Heart left ventricle (tissue), 16 donors: Measurements from ENCODE around the gene LSP1. TPM values are rescaled to one million over a fixed set of nuclear protein-coding genes. Genes with fewer than 3 reads are reported as not detected.
"Not testable (repeated sequence)": the region's sequence is repeated elsewhere in the genome, so short reads cannot be mapped to it uniquely, and the experiment has no call there.

ENCODE experiments used
- ATAC-seq, 4 donors: fragments of 200-7000 bp; cut with Tn5 transposase; one replicate each; pipeline ENCODE4 v1.9.1; 2020 to 2022; ENCODE audit warnings: moderate library complexity in 4 of 4, mild to moderate bottlenecking in 3 of 4, moderate number of reproducible peaks in 1 of 4
- DNase-seq, 5 donors: peaks; one replicate each; pipeline ENCODE4 v3.0.0-alpha.2; 2020
- H3K27ac ChIP-seq, 12 donors: fragments of 200-600 bp; sonication (generic) in 4 of 12; one replicate each; pipeline versions ENCODE4 v1.5.0 to v1.8.0; 2016 to 2022; ENCODE audit warnings: mild to moderate bottlenecking in 2 of 12
- H3K27me3 ChIP-seq, 9 donors: fragments of 200-600 bp; sonication (generic) in 2 of 9; one replicate each; pipeline versions ENCODE4 v1.5.1 to v1.8.0; 2016 to 2022; ENCODE audit warnings: mild to moderate bottlenecking in 3 of 9
- H3K36me3 ChIP-seq, 9 donors: fragments of 200-600 bp; sonication (generic) in 2 of 9; one replicate each; pipeline versions ENCODE4 v1.5.0 to v1.8.0; 2018 to 2022; ENCODE audit warnings: mild to moderate bottlenecking in 2 of 9
- H3K4me1 ChIP-seq, 12 donors: fragments of 200-600 bp; sonication (generic) in 4 of 12; one replicate each; pipeline versions ENCODE4 v1.5.0 to v1.8.0; 2016 to 2022; ENCODE audit warnings: mild to moderate bottlenecking in 3 of 12
- H3K4me3 ChIP-seq, 12 donors: fragments of 200-600 bp; sonication (generic) in 4 of 12; one replicate each; pipeline versions ENCODE4 v1.5.0 to v1.8.0; 2017 to 2022; ENCODE audit warnings: mild to moderate bottlenecking in 9 of 12, moderate library complexity in 4 of 12
- H3K9me3 ChIP-seq, 12 donors: fragments of 200-600 bp; sonication (generic) in 4 of 12; one replicate each; pipeline versions ENCODE4 v1.5.0 to v1.8.0; 2016 to 2022; ENCODE audit warnings: mild to moderate bottlenecking in 1 of 12
- POLR2A ChIP-seq, 2 donors: fragments of 450-650 bp; IDR thresholded peaks; one replicate each; pipeline ENCODE4 v1.6.1; 2017; ENCODE audit warnings: antibody characterized with exemption in 2 of 2, mild to moderate bottlenecking in 2 of 2, moderate library complexity in 2 of 2
- WGBS, 4 donors: extraction: QIAGEN DNeasy Blood & Tissue Kit in 2 of 4; methylation state at CpG; one replicate each; pipeline versions ENCODE4 v1.1.5 to v1.1.7; 2013 to 2018; 5-methylcytosine and 5-hydroxymethylcytosine counted together
- intact Hi-C, 10 donors: fragments of 100-400 bp; cut with DNase I; formaldehyde crosslinking; loops; one replicate each; pipeline versions ENCODE4 v1.11.1 to v1.14.2; 2022
- microRNA-seq, 4 donors: library from miRNA; unstranded; fragments of <30 nt; microRNA quantifications; one replicate each; pipeline versions ENCODE4 to v1.2.0, GENCODE V29; 2017 to 2020
- polyA plus RNA-seq, 2 donors: library from polyadenylated mRNA; stranded (reverse); fragments of 200-250 nt; gene quantifications; one replicate each; pipeline ENCODE4 v1.2.3, GENCODE V29; 2013
- total RNA-seq, 9 donors: library from RNA; depleted of rRNA in 2 of 9; stranded (reverse); fragments of >200 nt in 2 of 9; fragmentation: NEBNext Ultra II Directional in 3 of 9; extraction: Animal tissue kit (Norgen Biotek cat#: 25700) in 3 of 9; gene quantifications; one replicate each; pipeline versions ENCODE4 v1.1.0 to v1.2.4, GENCODE V29; 2016 to 2023
- TF ChIP-seq, protein P1 (sequence below), 12 donors: fragments of 200-600 bp; sonication (generic) in 4 of 12; IDR thresholded peaks; one replicate each; pipeline versions ENCODE4 v1.5.0 to v1.8.0; 2018 to 2022; ENCODE audit warnings: antibody characterized with exemption in 12 of 12, mild to moderate bottlenecking in 5 of 12
- donor health status: ischemic (EF 13 %, LVEDD 7.1; RV severe dilation, severe dysfunction).
- donor health status: healthy with polysubstance abuse.
- donor health status: DM: no; HTN: yes; CAD: no.
- donor health status: DM: no; HTN: no; CAD: no.
- donor health status: ischemic (EF 25% LVEDD 6.9; RV normal size, moderate dysfunction).
- donor health status: ischemic (EF 25% LVEDD 5.7; RV mildly dilated, moderate dysfunction).
- donor health status: healthy.
- donor health status: DM: yes; HTN: yes; CAD: no.
- donor health status: ischemic (EF 35%, LVEDD 5.7; RV mildly dilated, moderate dysfunction).
- donor health status: nonischemic (EF 11% LVEDD 7.7; RV severe dilation, severe dysfunction).
- donor health status: DM: yes; HTN: yes; CAD: no.
- donor health status: PGD.
- donor health status: ischemic (EF 29% LVEDD 5.4; RV normal size, mild dysfunction).
- donor health status: nonischemic (EF 23%, LVEDD 6.1; RV moderate dilation, normal function).

The LSP1 gene
- total and polyA plus RNA-seq, 11 donors, result 10.0 to 86.8 (median 16.4) TPM

DNA sequence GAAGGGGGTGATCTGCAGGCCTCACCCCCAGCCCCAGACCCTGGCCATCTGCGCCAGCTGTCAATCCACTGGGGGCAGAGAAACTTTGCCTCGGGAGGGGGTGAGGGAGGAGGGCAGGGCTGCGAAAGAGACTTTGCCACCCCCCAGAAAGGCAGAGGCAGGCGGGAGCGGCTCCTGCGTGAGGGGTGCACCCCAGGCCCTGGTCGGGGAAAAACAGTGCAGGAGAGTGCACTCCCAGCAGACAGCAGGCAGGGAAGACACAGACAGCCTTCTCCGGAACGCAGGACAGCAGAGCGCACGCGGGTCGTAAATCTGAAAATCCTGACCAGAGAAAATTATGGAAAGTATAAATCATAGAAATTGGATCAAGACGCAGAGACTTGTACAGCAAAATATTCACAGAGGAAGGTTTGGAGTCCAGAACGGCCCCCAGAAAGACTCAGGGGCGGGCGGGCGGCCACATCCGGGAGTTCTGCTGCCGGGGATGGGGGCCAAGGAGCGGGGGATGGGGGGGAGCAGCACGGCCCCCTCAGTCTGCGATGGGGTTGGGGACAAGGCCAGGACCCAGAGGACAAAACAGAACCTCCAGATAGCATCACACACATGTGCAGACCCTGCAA, 86.2 kb downstream of the LSP1 start:
- no peaks in the 10 kb centered on the region for H3K27me3 ChIP-seq
- intact Hi-C loops, result loop anchor here in 6 of 10 donors (1.0 kb wide), 6 partner anchors 24 to 45 kb away; no protein-coding TSS in a partner anchor
- DNase-seq, result peak in 4 of 5 donors; percentile 37 to 51 (median 47)
- H3K4me3 ChIP-seq, result peak overlapping the region in 2 of 12 donors; percentile 5 to 17
- peak overlapping the region in 11 of 12 donors; percentile 24 to 79 (median 74) for H3K27ac ChIP-seq
- 28 to 44% (median 36%) methylated on average over 22 to 23 of the region's 23 CpGs for WGBS, 4 donors
- no peaks in the 10 kb centered on the region for H3K36me3 ChIP-seq
- ATAC-seq, result no peak
- H3K9me3 ChIP-seq, result no peaks in the 10 kb centered on the region
- TF ChIP-seq POLR2A (IDR thresholded peaks at IDR 0.05), result no peak
- TF ChIP-seq, protein P1, sequence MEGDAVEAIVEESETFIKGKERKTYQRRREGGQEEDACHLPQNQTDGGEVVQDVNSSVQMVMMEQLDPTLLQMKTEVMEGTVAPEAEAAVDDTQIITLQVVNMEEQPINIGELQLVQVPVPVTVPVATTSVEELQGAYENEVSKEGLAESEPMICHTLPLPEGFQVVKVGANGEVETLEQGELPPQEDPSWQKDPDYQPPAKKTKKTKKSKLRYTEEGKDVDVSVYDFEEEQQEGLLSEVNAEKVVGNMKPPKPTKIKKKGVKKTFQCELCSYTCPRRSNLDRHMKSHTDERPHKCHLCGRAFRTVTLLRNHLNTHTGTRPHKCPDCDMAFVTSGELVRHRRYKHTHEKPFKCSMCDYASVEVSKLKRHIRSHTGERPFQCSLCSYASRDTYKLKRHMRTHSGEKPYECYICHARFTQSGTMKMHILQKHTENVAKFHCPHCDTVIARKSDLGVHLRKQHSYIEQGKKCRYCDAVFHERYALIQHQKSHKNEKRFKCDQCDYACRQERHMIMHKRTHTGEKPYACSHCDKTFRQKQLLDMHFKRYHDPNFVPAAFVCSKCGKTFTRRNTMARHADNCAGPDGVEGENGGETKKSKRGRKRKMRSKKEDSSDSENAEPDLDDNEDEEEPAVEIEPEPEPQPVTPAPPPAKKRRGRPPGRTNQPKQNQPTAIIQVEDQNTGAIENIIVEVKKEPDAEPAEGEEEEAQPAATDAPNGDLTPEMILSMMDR (IDR thresholded peaks at IDR 0.05), result no peak
- peaks cover 0 to 25% (median 9%) of the 10 kb centered on the region in 12 donors for H3K4me1 ChIP-seq

GRCh38 chr11:1939788-1940187, 86.9 kb downstream of the LSP1 start:
- 89 to 100% (median 94%) methylated on average over 1 of the region's 1 CpG for WGBS, 4 donors
- DNase-seq (peak in 2 of 5 donors; percentile 17), ATAC-seq (peak in 2 of 4 donors; percentile 50 to 52)
- H3K4me1 ChIP-seq, result peaks cover 0 to 27% (median 9%) of the 10 kb centered on the region in 12 donors
- H3K9me3 ChIP-seq, H3K4me3 ChIP-seq, H3K27ac ChIP-seq, H3K27me3 ChIP-seq, H3K36me3 ChIP-seq: not testable (repeated sequence)
- intact Hi-C loops, result loop anchor here in 8 of 10 donors (1.0 to 10.0 kb wide), 9 partner anchors 24 to 45 kb away; partner anchors contain the start of gene PRR33 (in 1 of the 8)

Small RNA genes lying within 50 kb of the gene (microRNA-seq; reads per million reads assigned to microRNA genes)
- 0 reads per million in 4 donors for gene MIR4298
- gene MIR7847, result 0 reads per million in 4 donors

Other genes with a start within 250 kb of the LSP1 start
- gene KRTAP5-3, start 244.6 kb upstream of the LSP1 start, total RNA-seq, result not detected
- gene KRTAP5-3, start 244.6 kb upstream of the LSP1 start, polyA plus RNA-seq, result not detected
- not detected for gene KRTAP5-4, start 230.9 kb upstream of the LSP1 start, total RNA-seq
- gene KRTAP5-4, start 230.9 kb upstream of the LSP1 start, polyA plus RNA-seq, result not detected
- gene KRTAP5-5, start 223.3 kb upstream of the LSP1 start, total RNA-seq, result not detected
- gene KRTAP5-5, start 223.3 kb upstream of the LSP1 start, polyA plus RNA-seq, result not detected
- not detected for gene KRTAP5-6, start 155.9 kb upstream of the LSP1 start, total RNA-seq
- not detected for gene KRTAP5-6, start 155.9 kb upstream of the LSP1 start, polyA plus RNA-seq
- gene IFITM10, start 102.5 kb upstream of the LSP1 start, total RNA-seq, result 1 to 10 TPM in 1 of 9 donors, under 1 TPM in 8; 0.23 to 3.6 (median 0.56) TPM
- gene IFITM10, start 102.5 kb upstream of the LSP1 start, polyA plus RNA-seq, result under 1 TPM; 0.12 to 0.19 TPM
- gene CTSD, start 89.2 kb upstream of the LSP1 start, total RNA-seq, result 1,000 to 10,000 TPM in 3 of 9 donors, 100 to 1,000 TPM in 6; 580 to 1,779 (median 722) TPM
- 1,000 to 10,000 TPM in 1 of 2 donors, 100 to 1,000 TPM in 1; 420 to 1,089 TPM for gene CTSD, start 89.2 kb upstream of the LSP1 start, polyA plus RNA-seq
- not detected for gene SYT8, start 18.1 kb upstream of the LSP1 start, total RNA-seq
- gene SYT8, start 18.1 kb upstream of the LSP1 start, polyA plus RNA-seq, result under 1 TPM in 1 of 2 donors, not detected in 1; 0.08 TPM
- gene TNNI2, start 14.1 kb upstream of the LSP1 start, total RNA-seq, result 1 to 10 TPM in 1 of 9 donors, under 1 TPM in 1, not detected in 7; 0.72 to 3.3 TPM
- gene TNNI2, start 14.1 kb upstream of the LSP1 start, polyA plus RNA-seq, result under 1 TPM in 1 of 2 donors, not detected in 1; 0.22 TPM
- gene PRR33, start 38.8 kb downstream of the LSP1 start, total RNA-seq, result 1 to 10 TPM in 8 of 9 donors, under 1 TPM in 1; 0.81 to 5.1 (median 2.4) TPM
- 1 to 10 TPM in 1 of 2 donors, under 1 TPM in 1; 0.08 to 4.6 TPM for gene PRR33, start 38.8 kb downstream of the LSP1 start, polyA plus RNA-seq
- 10 to 100 TPM; 17.1 to 84.5 (median 49.0) TPM for gene TNNT3, start 66.6 kb downstream of the LSP1 start, total RNA-seq
- 10 to 100 TPM; 40.8 to 45.5 TPM for gene TNNT3, start 66.6 kb downstream of the LSP1 start, polyA plus RNA-seq
- gene MRPL23, start 94.2 kb downstream of the LSP1 start, total RNA-seq, result 100 to 1,000 TPM in 2 of 9 donors, 10 to 100 TPM in 7; 44.0 to 183 (median 76.1) TPM
- 100 to 1,000 TPM; 141 to 183 TPM for gene MRPL23, start 94.2 kb downstream of the LSP1 start, polyA plus RNA-seq
- gene H19, start 144.8 kb downstream of the LSP1 start, total RNA-seq, result 1,000 to 10,000 TPM in 1 of 9 donors, 100 to 1,000 TPM in 8; 303 to 1,545 (median 463) TPM
- 1,000 to 10,000 TPM in 1 of 2 donors, 100 to 1,000 TPM in 1; 627 to 1,006 TPM for gene H19, start 144.8 kb downstream of the LSP1 start, polyA plus RNA-seq